Measurements from ENCODE around the gene NDUFA9. TPM values are rescaled to one million over a fixed set of nuclear protein-coding genes. Genes with fewer than 3 reads are reported as not detected.

Gene NDUFA9
- total RNA-seq = 100 to 1,000 TPM; 105 to 120 TPM

DNA sequence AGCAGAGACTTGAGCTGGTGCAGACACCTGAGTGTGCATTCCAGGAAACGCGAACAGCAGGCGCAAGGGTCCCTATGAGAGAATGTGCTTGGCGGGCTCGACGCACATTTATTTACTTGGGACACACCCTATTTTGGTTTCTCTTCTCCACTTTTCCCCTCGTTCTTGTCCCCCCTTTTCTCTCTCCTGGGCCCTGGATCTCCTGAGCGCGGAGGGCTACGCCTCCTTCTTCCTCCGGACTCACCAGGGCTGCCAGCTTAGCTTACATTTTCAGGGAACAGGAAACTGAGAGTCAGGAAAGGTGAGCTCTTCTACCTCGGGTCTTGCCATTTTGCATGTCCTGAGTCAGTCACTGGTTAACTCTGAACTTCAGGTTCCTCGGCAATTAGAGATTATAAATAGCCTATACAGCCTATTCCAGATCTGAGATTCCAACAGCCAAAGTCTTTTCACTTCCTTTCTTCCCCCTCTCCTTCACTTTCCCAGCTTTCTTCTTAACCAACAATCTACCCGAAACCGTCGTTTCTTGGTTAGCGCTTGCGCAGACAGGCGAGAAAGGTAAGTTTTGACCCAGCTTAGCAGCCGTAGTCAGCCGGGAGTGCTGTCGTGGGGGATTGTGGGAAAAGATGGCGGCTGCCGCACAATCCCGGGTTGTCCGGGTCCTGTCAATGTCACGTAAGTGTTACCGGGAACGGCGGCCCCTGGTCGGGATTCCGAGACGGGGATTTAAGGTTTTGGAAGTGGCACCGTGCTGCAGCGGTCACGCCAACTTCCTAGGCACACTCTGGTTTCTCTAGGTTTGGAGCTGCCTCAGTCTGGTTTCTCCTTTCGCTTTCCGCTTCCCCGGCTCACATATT lies at the start of gene NDUFA9, which contains the start of gene AKAP3:
Gene NDUFA9 (plus strand): TSS at position 614 of the 857 bp plus-strand sequence. CDS start 13 bp downstream, at position 627.
Gene AKAP3 (minus strand): TSS at position 551 of the 857 bp plus-strand sequence. CDS start 10,855 bp downstream, outside the sequence.
- DNase-seq = peak; percentile 87
- Mint-ChIP-seq H3K27ac (peak within 1 kb of the TSS; percentile 97), H3K4me1 (peaks cover 46% of the 10 kb centered on the region), H3K9me3 (no peaks in the 10 kb centered on the region), H3K4me3 (peak within 1 kb of the TSS; percentile 99), H3K36me3 (ENCODE audit: low read depth) (peaks cover 1% of the 10 kb centered on the region), H3K27me3 (no peaks in the 10 kb centered on the region)
- ChIA-PET CTCF (interaction anchor here (0.5 to 1.5 kb wide), 5 partner anchors 10 to 321 kb away, joined by 3 to 7 read pairs (median 4); no protein-coding TSS in a partner anchor), POLR2A (interaction anchor here (0.7 kb wide), 1 partner anchor 35 kb away, joined by 3 read pairs; no protein-coding TSS in a partner anchor)

DNA sequence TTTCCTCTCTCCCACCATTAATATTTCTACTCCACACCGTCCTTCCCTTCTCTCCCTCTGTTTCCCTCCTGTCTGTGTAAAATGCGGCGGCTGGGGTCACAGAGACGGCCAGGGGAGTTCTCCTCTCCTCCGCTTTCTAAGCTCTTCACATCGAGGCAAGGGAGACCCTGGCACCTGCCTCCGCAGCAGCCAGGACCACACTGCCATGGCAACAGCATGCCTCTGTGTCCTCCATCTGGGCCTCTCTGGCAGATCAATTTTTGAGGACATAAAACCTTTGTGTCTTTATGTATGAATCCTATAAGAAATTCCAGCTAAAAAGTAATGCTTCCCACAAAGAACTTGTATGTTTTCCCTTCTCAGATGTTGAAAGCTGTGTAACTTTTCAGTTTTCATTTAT lies 45.5 kb upstream of the NDUFA9 start:
- H3K4me3 Mint-ChIP-seq = no peak overlapping the region
- H3K4me1 Mint-ChIP-seq = peaks cover 15% of the 10 kb centered on the region
- H3K27me3 Mint-ChIP-seq = peaks cover 8% of the 10 kb centered on the region
- H3K9me3 Mint-ChIP-seq = no peaks in the 10 kb centered on the region
- ChIA-PET CTCF (interaction anchor here (2.6 kb wide), 1 partner anchor 10 kb away, joined by 14 read pairs; no protein-coding TSS in a partner anchor), POLR2A (no interaction called here)
- DNase-seq = no peak
- peaks cover 3% of the 10 kb centered on the region for H3K36me3 Mint-ChIP-seq (ENCODE audit: low read depth)
- no peak overlapping the region for H3K27ac Mint-ChIP-seq

- H3K9me3 Mint-ChIP-seq = no peaks in the 10 kb centered on the region
Measured at GRCh38 chr12:4603946-4604345, 45.0 kb upstream of the NDUFA9 start.

GRCh38 chr12:4604684-4605193 lies 44.2 kb upstream of the NDUFA9 start:
- ChIA-PET POLR2A (no interaction called here), CTCF (interaction anchor here (0.6 to 2.6 kb wide), 12 partner anchors 9 to 157 kb away, joined by 3 to 14 read pairs (median 3); partner anchors contain the start of genes AKAP3 and NDUFA9)

More at GRCh38 chr12:4603946-4604345, 45.0 kb upstream of the NDUFA9 start:
- CTCF ChIA-PET = interaction anchor here (0.6 to 2.6 kb wide), 9 partner anchors 8 to 156 kb away, joined by 3 to 14 read pairs (median 3); partner anchors contain the start of genes AKAP3 and NDUFA9
- no peak overlapping the region for H3K4me3 Mint-ChIP-seq
- no peak overlapping the region for H3K27ac Mint-ChIP-seq
- peaks cover 15% of the 10 kb centered on the region for H3K4me1 Mint-ChIP-seq
- H3K27me3 Mint-ChIP-seq = peaks cover 8% of the 10 kb centered on the region
- no peak for DNase-seq
- peaks cover 3% of the 10 kb centered on the region for H3K36me3 Mint-ChIP-seq (ENCODE audit: low read depth)
- POLR2A ChIA-PET = no interaction called here

DNA sequence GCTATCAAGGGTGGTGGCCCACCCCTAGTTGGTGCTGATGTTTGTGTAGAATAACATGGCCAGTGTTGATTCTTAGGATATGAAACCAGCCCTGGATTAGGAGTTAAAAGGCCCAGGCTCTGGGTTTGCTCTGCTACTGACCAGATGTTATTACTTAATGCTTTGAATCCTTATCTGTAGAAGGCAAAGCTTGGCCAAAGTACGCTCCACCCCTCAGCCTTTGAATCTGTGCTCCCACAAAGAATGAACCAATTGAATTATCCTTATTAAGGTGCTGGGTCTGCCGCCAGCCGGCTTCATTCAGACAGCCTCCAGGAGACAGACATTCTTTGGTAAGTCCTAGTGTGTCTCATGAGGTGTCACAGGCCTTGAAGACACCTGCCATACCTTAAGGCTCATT lies 41.9 kb upstream of the NDUFA9 start:
- peaks cover 15% of the 10 kb centered on the region for H3K36me3 Mint-ChIP-seq (ENCODE audit: low read depth)

More at GRCh38 chr12:4604684-4605193, 44.2 kb upstream of the NDUFA9 start:
- peak; percentile 85 for DNase-seq
- H3K4me3 Mint-ChIP-seq = peak overlapping the region; percentile 94
- H3K36me3 Mint-ChIP-seq (ENCODE audit: low read depth) = peaks cover 6% of the 10 kb centered on the region
- peak overlapping the region; percentile 92 for H3K27ac Mint-ChIP-seq
- no peaks in the 10 kb centered on the region for H3K9me3 Mint-ChIP-seq
- H3K27me3 Mint-ChIP-seq = peaks cover 8% of the 10 kb centered on the region
- peaks cover 15% of the 10 kb centered on the region for H3K4me1 Mint-ChIP-seq

GRCh38 chr12:4609071-4609470 lies 39.8 kb upstream of the NDUFA9 start:
- CTCF ChIA-PET = interaction anchor here (0.8 kb wide), 1 partner anchor 44 kb away, joined by 3 read pairs; no protein-coding TSS in a partner anchor

More for the DNA sequence above, 41.9 kb upstream of the NDUFA9 start:
- Mint-ChIP-seq H3K9me3 (no peaks in the 10 kb centered on the region), H3K4me3 (no peak overlapping the region), H3K27me3 (peaks cover 8% of the 10 kb centered on the region), H3K27ac (no peak overlapping the region), H3K4me1 (peaks cover 15% of the 10 kb centered on the region)
- no peak for DNase-seq
- ChIA-PET POLR2A (no interaction called here), CTCF (no interaction called here)

DNA sequence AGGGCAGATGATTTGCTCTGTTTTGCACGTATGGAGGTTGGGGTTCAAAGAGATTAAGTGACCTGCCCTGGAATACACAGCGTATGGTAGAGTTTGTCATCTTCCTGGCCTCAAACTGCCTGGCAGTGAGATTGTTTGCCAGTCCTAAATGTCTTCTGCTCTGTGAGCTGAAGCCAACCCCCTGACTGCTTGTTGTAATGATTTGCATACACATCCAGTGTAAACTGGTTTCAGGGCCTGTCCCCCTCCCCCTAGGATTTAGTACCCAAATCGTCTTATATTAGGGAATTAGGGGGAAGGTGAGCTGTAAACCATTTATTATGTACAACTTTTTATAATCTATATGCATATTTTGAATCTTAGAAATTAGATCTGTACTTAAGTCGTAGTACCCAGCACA lies 38.4 kb upstream of the NDUFA9 start:
- CTCF ChIA-PET = no interaction called here
- H3K4me3 Mint-ChIP-seq = no peak overlapping the region
- no peak overlapping the region for H3K27ac Mint-ChIP-seq
- no peaks in the 10 kb centered on the region for H3K27me3 Mint-ChIP-seq
- H3K4me1 Mint-ChIP-seq = peaks cover 7% of the 10 kb centered on the region
- POLR2A ChIA-PET = no interaction called here
- DNase-seq = no peak
- H3K36me3 Mint-ChIP-seq (ENCODE audit: low read depth) = peaks cover 34% of the 10 kb centered on the region
- no peaks in the 10 kb centered on the region for H3K9me3 Mint-ChIP-seq

More at GRCh38 chr12:4609071-4609470, 39.8 kb upstream of the NDUFA9 start:
- H3K4me1 Mint-ChIP-seq = peaks cover 15% of the 10 kb centered on the region
- peaks cover 28% of the 10 kb centered on the region for H3K36me3 Mint-ChIP-seq (ENCODE audit: low read depth)
- H3K9me3 Mint-ChIP-seq = no peaks in the 10 kb centered on the region
- peaks cover 4% of the 10 kb centered on the region for H3K27me3 Mint-ChIP-seq
- H3K27ac Mint-ChIP-seq = no peak overlapping the region
- POLR2A ChIA-PET = no interaction called here
- no peak for DNase-seq
- no peak overlapping the region for H3K4me3 Mint-ChIP-seq

- Mint-ChIP-seq H3K9me3 (no peaks in the 10 kb centered on the region), H3K36me3 (ENCODE audit: low read depth) (peaks cover 23% of the 10 kb centered on the region), H3K4me1 (no peaks in the 10 kb centered on the region), H3K27ac (no peak overlapping the region), H3K4me3 (no peak overlapping the region), H3K27me3 (no peaks in the 10 kb centered on the region)
- DNase-seq = no peak
- ChIA-PET CTCF (interaction anchor here (0.7 to 0.9 kb wide), 2 partner anchors 10 to 23 kb away, joined by 3 read pairs; no protein-coding TSS in a partner anchor), POLR2A (no interaction called here)
Measured at GRCh38 chr12:4615667-4616066, 33.2 kb upstream of the NDUFA9 start.

DNA sequence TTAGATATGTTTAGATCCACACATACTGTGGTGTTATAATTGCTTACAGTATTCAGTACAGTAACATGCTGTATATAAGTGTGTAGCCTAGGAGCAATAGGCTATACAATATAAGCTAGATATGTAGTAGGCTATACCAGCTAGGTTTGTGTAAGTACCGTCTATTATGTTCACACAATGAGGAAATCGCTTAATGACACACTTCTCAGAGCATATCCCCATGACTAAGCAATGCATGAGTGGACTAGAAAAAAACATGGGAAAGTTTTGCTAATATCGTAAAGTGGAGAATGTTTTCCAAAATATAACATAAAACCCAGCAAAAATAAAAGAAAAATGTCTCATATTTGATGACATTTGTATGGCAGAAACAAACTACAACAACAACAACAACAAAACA lies 27.4 kb upstream of the NDUFA9 start:
- DNase-seq = no peak
- Mint-ChIP-seq H3K9me3 (no peaks in the 10 kb centered on the region), H3K4me1 (no peaks in the 10 kb centered on the region), H3K4me3 (no peak overlapping the region), H3K27me3 (peaks cover 26% of the 10 kb centered on the region), H3K27ac (no peak overlapping the region), H3K36me3 (ENCODE audit: low read depth) (no peaks in the 10 kb centered on the region)
- CTCF ChIA-PET = no interaction called here
- POLR2A ChIA-PET = no interaction called here

DNA sequence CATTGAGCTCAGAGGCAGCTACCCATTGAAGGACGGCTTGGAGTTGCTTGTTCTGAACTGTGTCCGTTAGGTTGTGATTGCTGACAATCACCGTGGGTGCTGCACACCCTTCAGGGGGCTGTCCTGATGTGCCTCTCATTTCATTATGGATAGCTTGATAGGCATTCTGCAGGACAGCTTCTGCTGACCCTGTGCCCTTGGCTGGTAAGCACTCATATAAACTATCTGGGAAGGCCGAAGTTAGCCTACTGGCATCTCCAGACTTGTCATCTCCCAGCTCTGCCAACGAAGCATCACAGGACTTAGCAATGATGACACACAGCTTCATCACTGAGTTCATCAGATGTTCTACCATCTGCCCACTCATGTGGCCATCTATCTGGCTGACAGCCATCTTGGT lies 22.4 kb upstream of the NDUFA9 start:
- Mint-ChIP-seq H3K4me3 (no peak overlapping the region), H3K27me3 (peaks cover 37% of the 10 kb centered on the region), H3K4me1 (no peaks in the 10 kb centered on the region), H3K36me3 (ENCODE audit: low read depth) (no peaks in the 10 kb centered on the region), H3K9me3 (no peaks in the 10 kb centered on the region), H3K27ac (no peak overlapping the region)
- ChIA-PET CTCF (no interaction called here), POLR2A (no interaction called here)
- DNase-seq = no peak

- Mint-ChIP-seq H3K9me3 (no peaks in the 10 kb centered on the region), H3K4me3 (no peak overlapping the region), H3K4me1 (no peaks in the 10 kb centered on the region), H3K27me3 (peaks cover 27% of the 10 kb centered on the region), H3K36me3 (ENCODE audit: low read depth) (no peaks in the 10 kb centered on the region), H3K27ac (no peak overlapping the region)
- no peak for DNase-seq
- ChIA-PET CTCF (no interaction called here), POLR2A (no interaction called here)
Measured at GRCh38 chr12:4628406-4628805, 20.5 kb upstream of the NDUFA9 start.

- ChIA-PET CTCF (no interaction called here), POLR2A (no interaction called here)
- Mint-ChIP-seq H3K4me1 (no peaks in the 10 kb centered on the region), H3K9me3 (no peaks in the 10 kb centered on the region), H3K27me3 (peaks cover 22% of the 10 kb centered on the region), H3K36me3 (ENCODE audit: low read depth) (no peaks in the 10 kb centered on the region), H3K4me3 (no peak overlapping the region), H3K27ac (no peak overlapping the region)
- DNase-seq = no peak
Measured at GRCh38 chr12:4630262-4630661, 18.7 kb upstream of the NDUFA9 start.

- H3K27me3 Mint-ChIP-seq = peaks cover 4% of the 10 kb centered on the region
- H3K27ac Mint-ChIP-seq = no peak overlapping the region
- no peaks in the 10 kb centered on the region for H3K36me3 Mint-ChIP-seq (ENCODE audit: low read depth)
- no peaks in the 10 kb centered on the region for H3K9me3 Mint-ChIP-seq
- CTCF ChIA-PET = interaction anchor here (0.6 kb wide), 1 partner anchor 112 kb away, joined by 3 read pairs; no protein-coding TSS in a partner anchor
- no peak for DNase-seq
- POLR2A ChIA-PET = no interaction called here
- H3K4me1 Mint-ChIP-seq = peaks cover 13% of the 10 kb centered on the region
- no peak overlapping the region for H3K4me3 Mint-ChIP-seq
Measured at GRCh38 chr12:4643747-4644146, 5.2 kb upstream of the NDUFA9 start.

Data from activated CD4-positive, alpha-beta T cell treated with anti-CD3 and anti-CD28 coated beads, Interleukin-2, amount 10 ng/mL, durations not matched to agents 7 days and 5 days (primary cell).